NCI-H226 (cell line): Measurements from ENCODE around the gene THOC2.
A peak's percentile ranks its signal among the peaks of the same experiment; 100 is the strongest.
"Not testable (repeated sequence)": the region's sequence is repeated elsewhere in the genome, so short reads cannot be mapped to it uniquely, and the experiment has no call there.

ENCODE experiments used
- DNase-seq: peaks from one replicate; pipeline ENCODE4 v3.0.0-alpha.2; 2015

The THOC2 gene

DNA sequence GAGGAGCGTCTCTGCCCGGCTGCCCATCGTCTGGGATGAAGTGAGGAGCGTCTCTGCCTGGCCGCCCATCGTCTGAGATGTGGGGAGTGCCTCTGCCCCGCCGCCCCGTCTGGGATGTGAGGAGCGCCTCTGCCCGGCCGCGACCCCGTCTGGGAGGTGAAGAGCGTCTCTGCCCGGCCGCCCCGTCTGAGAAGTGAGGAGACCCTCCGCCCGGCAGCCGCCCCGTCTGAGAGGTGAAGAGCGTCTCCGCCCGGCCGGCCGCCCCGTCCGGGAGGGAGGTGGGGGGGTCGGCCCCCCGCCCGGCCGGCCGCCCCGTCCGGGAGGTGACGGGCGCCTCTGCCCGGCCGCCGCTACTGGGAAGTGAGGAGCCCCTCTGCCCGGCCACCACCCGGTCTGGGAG lies 1.2 kb upstream of the THOC2 start:
- not testable (repeated sequence) for DNase-seq

- no peak for DNase-seq
Measured at GRCh38 chrX:123731987-123732669, 724 bp downstream of the THOC2 start.

DNA sequence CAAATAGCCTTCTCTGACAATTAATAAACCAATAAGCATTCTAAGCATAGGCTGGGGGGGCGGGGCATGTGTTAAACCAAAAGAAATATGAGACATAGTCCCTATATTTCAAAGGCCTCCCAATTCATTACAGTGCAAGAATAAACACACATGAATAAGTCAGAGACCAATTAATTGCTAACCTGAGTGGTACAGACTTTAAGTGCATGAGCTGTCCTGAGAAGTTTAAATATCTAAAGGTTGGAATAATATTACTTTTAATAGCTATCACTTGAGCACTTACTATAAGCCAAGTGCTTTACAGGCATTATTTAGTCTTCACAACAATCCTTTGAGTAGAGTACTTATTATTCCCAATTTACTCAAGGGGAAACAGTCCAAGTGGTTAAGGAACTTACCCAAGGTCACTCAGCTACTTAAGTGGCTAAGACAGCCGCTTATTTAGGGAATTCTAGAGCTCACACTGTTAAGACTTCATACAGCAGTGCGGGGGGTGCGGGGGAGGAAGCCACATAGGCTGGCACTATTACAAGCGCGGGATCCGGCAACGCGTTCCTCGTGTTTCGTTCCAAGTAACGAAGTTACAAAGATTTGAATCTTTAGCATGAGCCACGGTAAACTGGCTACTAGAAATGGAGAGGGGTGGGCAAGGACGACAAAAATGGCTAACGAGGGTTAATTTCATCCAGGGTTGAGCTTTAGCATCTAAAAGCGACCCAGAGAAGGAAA lies 1.4 kb downstream of the THOC2 start:
- DNase-seq = no peak

- DNase-seq = no peak
Measured at GRCh38 chrX:123728554-123728953, 4.3 kb downstream of the THOC2 start.

GRCh38 chrX:123728016-123728415 lies 4.8 kb downstream of the THOC2 start:
- no peak for DNase-seq

DNA sequence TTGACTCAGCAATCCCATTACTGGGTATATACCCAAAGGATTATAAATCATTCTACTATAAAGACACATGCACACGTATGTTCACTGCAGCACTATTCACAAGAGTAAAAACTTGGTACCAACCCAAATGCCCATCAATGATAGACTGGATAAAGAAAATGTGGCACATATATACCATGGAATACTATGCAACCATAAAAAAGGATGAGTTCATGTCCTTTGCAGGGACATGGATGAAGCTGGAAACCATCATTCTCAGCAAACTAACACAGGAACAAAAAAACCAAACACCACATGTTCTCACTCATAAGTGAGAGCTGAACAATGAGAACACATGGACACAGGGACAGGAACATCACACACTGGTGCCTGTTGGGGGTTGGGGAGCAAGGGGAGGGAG lies 10.7 kb downstream of the THOC2 start:
- not testable (repeated sequence) for DNase-seq

- no peak for DNase-seq
Measured at GRCh38 chrX:123720486-123720885, 12.4 kb downstream of the THOC2 start.

DNA sequence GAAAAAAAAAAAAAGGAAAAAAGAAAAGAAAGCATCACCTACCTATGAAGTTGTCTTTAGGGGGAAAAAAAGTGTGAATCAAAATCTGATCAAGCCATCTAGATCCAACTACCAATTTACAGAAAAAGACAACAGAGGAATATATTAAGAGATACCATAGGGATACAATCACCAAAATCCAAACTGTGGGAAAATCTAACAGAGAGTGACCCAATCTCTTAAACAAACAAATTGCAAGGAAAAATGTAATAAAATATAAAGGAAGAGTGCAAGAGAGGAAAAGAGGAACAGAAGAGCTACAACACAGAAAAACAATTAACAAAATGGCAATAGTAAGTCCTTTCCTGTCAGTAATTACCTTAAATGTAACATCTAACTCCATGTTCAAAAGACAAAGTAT lies 19.0 kb downstream of the THOC2 start:
- no peak for DNase-seq

DNA sequence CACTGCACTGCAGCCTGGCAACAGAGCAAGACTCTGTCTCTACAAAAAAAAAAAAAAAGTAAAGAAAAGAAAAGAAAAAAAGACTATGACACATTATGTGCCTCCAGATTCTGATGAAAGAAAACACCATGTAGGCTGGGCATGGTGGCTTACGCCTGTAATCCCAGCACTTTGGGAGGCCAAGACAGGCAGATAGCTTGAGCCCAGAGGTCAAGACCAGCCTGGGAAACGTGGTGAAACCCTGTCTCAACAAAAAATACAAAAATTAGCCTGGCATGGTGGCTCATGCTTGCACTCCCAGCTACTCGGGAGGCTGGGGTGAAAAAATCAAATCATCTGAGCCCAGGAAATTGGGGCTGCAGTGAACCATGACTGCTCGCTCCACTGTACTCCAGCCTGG lies 19.4 kb downstream of the THOC2 start:
- no peak for DNase-seq

GRCh38 chrX:123711201-123711600 lies 21.7 kb downstream of the THOC2 start:
- not testable (repeated sequence) for DNase-seq

GRCh38 chrX:123704781-123705180 lies 28.1 kb downstream of the THOC2 start:
- DNase-seq = no peak

GRCh38 chrX:123698979-123699520 lies 33.8 kb downstream of the THOC2 start:
- DNase-seq = no peak

DNA sequence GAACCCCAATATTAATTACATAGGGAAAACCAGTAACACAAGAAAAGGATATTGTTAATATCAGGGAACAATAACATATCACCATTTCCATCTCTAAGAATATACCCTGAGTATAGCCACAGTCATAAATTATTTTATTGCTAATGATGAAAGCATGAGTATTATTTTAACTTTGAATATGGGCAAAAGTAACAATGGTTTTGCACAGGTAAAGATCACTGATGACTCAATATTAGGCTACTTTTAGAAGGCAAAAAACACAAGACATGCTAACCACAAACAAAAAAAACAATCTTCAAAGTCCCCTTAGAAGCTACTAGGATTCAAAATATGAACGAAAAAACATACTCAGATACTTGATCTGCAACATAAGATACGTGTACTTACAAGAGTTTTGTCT lies 36.5 kb downstream of the THOC2 start:
- no peak for DNase-seq

DNA sequence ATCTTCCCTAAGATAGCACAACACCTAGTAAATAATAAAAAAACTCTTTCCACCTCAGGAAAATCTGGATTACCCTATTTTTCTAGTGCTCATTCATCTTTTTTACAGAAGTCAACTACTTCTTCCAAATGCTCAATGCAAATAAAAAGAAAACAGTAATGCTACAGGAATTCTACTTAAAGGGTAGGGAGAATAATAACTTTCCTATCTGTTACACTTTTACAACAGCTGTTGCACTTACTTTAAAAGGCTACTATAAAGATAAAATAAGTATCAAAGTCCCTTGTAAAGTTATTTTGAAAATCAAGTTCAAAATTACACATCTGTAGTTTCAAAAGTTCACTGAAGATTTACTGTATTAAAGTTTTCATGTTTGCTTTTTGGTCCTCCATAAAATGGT lies 37.6 kb downstream of the THOC2 start:
- no peak for DNase-seq

GRCh38 chrX:123691776-123692175 lies 41.1 kb downstream of the THOC2 start:
- DNase-seq = no peak

GRCh38 chrX:123688524-123688923 lies 44.3 kb downstream of the THOC2 start:
- no peak for DNase-seq

- DNase-seq = no peak
Measured at GRCh38 chrX:123685232-123685631, 47.6 kb downstream of the THOC2 start.

- DNase-seq = no peak
Measured at GRCh38 chrX:123682186-123682585, 50.7 kb downstream of the THOC2 start.

- DNase-seq = not testable (repeated sequence)
Measured at GRCh38 chrX:123679733-123680460, 53.0 kb downstream of the THOC2 start.

GRCh38 chrX:123675154-123675553 lies 57.7 kb downstream of the THOC2 start:
- DNase-seq = no peak

DNA sequence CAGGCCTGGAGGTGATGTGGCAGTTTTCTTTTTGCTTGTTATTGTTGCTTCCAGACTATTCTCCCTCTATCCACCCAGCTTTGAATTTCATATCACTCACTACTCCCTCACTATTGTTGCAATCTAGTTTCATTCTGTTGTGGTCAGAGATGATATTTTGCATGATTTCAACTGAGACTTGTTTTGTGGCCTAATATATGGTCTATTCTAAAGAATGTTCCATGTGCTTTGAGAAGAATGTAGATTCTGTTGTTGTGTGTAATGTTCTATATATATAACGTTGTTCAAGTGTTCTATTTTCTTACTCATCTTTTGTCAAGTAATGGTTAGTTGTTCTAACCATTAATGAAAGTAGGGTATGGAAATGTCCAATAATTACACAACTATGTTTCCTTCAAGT lies 59.0 kb downstream of the THOC2 start:
- no peak for DNase-seq

DNA sequence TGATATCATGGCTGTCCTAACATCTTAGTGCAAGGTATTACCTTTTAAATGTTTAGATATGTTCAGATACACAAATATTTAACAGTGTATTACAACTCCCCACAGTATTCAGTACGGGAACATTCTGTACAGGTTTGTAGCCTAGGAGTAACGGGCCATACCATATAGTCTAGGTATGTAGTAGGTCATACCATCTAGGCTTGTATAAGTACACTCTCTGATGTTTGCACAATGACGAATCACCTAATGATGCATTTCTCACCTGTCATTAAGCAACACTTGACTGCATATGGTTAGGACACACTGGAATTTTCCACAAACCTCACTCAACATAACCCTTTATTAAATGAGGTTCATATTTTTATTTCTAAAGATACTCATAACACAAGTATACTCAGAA lies 67.7 kb downstream of the THOC2 start:
- DNase-seq = peak; percentile 65

GRCh38 chrX:123664467-123665167 lies 68.2 kb downstream of the THOC2 start:
- peak; percentile 7 for DNase-seq
